Kidney epithelial cell (primary cell): ENCODE data around the gene PI4KA. TPM values are rescaled to one million over a fixed set of nuclear protein-coding genes. Genes with fewer than 3 reads are reported as not detected.

Source experiments
- DNase-seq: peaks from one replicate; pipeline ENCODE4 v3.0.0-alpha.2; 2010; ENCODE audit warnings: low read depth
- H3K27me3 ChIP-seq: 2 replicates; pipeline ENCODE4 v1.6.0; 2011; ENCODE audit warnings: low read length; ENCODE audit not compliant: control insufficient read depth, insufficient read depth
- H3K36me3 ChIP-seq: 2 replicates; pipeline ENCODE4 v1.5.1; 2011; ENCODE audit warnings: low read length; ENCODE audit not compliant: control insufficient read depth, insufficient read depth
- H3K4me3 ChIP-seq: 2 replicates; pipeline ENCODE4 v1.5.1; 2011; ENCODE audit warnings: low read depth, mild to moderate bottlenecking, control low read depth, low read length
- total RNA-seq: library from RNA; depleted of rRNA; stranded (reverse); fragments of >200 nt; gene quantifications from 2 replicates; pipeline ENCODE4 v1.2.3, GENCODE V29; 2015
- TF ChIP-seq, protein P1 (sequence below): IDR thresholded peaks from 2 replicates; pipeline ENCODE4 v1.5.1; 2011; ENCODE audit warnings: mild to moderate bottlenecking, moderate library complexity, low read length, control low read depth, inconsistent platforms; ENCODE audit not compliant: insufficient read depth, poor library complexity, severe bottlenecking

Gene PI4KA
- total RNA-seq, 1 donor from 2014 or later: 50.6 TPM

DNA sequence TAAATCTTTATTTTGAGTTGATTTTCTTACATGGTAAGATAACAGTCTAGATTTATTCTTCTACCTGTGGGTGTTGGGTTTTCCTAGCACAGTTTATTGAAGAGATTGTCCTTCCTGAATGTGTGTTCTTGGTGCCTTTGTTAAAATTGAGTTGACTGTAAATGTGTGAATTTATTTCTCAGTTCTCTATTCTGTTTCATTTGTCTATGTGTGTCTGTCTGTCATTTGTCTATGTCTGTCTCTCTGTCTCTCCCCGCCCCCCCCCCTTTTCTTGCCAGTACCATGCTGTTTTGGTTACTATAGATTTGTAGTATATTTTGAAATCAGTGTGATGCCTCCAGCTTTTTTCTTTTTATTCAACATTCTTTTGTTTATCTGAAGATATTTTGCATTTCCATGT, 199.4 kb downstream of the PI4KA start:
- Histone ChIP-seq H3K36me3 (no peaks in the 10 kb centered on the region), H3K4me3 (no peak overlapping the region), H3K27me3 (no peaks in the 10 kb centered on the region)
- DNase-seq: no peak
- TF ChIP-seq, protein P1, sequence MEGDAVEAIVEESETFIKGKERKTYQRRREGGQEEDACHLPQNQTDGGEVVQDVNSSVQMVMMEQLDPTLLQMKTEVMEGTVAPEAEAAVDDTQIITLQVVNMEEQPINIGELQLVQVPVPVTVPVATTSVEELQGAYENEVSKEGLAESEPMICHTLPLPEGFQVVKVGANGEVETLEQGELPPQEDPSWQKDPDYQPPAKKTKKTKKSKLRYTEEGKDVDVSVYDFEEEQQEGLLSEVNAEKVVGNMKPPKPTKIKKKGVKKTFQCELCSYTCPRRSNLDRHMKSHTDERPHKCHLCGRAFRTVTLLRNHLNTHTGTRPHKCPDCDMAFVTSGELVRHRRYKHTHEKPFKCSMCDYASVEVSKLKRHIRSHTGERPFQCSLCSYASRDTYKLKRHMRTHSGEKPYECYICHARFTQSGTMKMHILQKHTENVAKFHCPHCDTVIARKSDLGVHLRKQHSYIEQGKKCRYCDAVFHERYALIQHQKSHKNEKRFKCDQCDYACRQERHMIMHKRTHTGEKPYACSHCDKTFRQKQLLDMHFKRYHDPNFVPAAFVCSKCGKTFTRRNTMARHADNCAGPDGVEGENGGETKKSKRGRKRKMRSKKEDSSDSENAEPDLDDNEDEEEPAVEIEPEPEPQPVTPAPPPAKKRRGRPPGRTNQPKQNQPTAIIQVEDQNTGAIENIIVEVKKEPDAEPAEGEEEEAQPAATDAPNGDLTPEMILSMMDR: no peak

DNA sequence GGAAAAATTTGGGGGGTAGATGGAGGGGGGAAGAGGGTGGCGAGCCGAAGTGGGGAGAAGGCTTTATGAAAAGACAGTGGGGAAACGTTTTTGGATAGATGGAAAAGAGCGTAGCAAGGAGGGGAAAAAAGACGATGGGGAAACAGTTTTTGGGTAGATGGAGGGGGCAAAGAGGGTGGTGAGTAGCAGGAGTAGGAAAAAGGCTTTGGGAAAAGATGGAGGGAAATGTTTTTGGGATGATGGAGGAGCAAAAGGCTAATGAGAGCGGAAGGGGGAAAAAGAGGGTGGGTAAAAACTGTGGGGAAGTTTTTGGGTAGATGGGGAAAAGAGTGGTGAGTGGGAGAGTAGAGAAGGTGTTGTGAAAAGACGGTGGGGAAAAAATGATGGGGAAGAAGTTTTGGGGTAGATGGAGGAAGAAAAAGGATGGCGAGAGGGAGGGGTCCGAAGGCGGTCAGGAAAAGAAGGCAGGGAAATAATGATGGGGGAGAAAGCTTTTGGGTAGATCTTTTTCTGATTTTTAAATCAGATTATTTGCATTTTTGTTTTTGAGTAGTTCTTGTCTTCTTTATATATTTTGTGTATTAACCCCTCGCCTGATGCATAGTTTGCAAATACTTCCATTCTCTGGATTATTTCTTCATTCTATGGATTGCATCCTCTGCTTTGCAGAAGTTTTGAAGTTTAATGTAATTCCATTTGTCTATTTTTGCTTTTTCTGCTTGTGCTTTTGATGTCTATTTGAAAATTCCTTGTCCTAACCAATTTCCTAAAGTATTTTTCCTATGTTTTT, 200.0 kb downstream of the PI4KA start:
- DNase-seq: no peak
- Histone ChIP-seq H3K36me3 (no peaks in the 10 kb centered on the region), H3K27me3 (no peaks in the 10 kb centered on the region), H3K4me3 (no peak overlapping the region)
- TF ChIP-seq, protein P1: no peak

DNA sequence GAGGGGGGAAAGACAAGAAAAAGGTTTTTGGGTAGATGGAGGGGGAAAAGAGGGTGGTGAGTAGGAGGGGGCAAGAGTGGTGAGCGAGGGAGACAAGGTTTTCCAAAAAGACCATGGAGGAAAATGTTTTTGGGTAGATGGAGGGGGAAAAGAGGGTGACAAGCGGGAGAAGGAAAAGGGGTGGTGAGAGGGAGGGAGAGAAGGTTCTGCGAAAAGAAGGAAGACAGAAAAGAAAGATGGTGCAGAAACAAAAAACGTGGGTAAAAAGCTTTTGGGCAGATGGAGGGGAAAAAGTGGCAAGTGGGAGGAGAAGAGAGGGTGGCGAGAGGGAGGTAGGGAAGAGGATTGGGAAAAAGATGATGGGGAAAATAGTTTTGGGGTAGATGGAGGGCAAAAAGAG, 200.6 kb downstream of the PI4KA start:
- Histone ChIP-seq H3K36me3 (no peaks in the 10 kb centered on the region), H3K4me3 (no peak overlapping the region), H3K27me3 (no peaks in the 10 kb centered on the region)
- TF ChIP-seq, protein P1: no peak
- DNase-seq: no peak

Other genes with a start within 250 kb of the PI4KA start
- gene SERPIND1, start 84.7 kb downstream of the PI4KA start, total RNA-seq: not detected in 2 replicates
- gene SNAP29, start 196 bp upstream of the PI4KA start, total RNA-seq: 17.7 and 18.3 TPM in 2 replicates
- 47.7 and 51.1 TPM in 2 replicates for gene CRKL, start 58.6 kb upstream of the PI4KA start, total RNA-seq
- 0.75 and 1.5 TPM in 2 replicates for gene AIFM3, start 108.4 kb upstream of the PI4KA start, total RNA-seq
- 39.3 and 45.2 TPM in 2 replicates for gene LZTR1, start 123.5 kb upstream of the PI4KA start, total RNA-seq
- 29.7 and 37.9 TPM in 2 replicates for gene THAP7, start 143.3 kb upstream of the PI4KA start, total RNA-seq
- gene P2RX6, start 156.4 kb upstream of the PI4KA start, total RNA-seq: 0.27 TPM in 1 of 2 replicates, not detected in the other
- gene SLC7A4, start 173.8 kb upstream of the PI4KA start, total RNA-seq: 2.3 and 2.7 TPM in 2 replicates
- gene LRRC74B, start 187.1 kb upstream of the PI4KA start, total RNA-seq: not detected in 2 replicates